ENCODE measurements around the gene ARFGEF3. TPM values are rescaled to one million over a fixed set of nuclear protein-coding genes. Genes with fewer than 3 reads are reported as not detected.

ARFGEF3 gene
- total and polyA plus RNA-seq, 10 of the 15 experiments (the other 5 are each of a cell fraction or from before 2014, with no cell fraction given) = under 0.01 to 0.08 (median 0.02) TPM; not detected in 1

DNA sequence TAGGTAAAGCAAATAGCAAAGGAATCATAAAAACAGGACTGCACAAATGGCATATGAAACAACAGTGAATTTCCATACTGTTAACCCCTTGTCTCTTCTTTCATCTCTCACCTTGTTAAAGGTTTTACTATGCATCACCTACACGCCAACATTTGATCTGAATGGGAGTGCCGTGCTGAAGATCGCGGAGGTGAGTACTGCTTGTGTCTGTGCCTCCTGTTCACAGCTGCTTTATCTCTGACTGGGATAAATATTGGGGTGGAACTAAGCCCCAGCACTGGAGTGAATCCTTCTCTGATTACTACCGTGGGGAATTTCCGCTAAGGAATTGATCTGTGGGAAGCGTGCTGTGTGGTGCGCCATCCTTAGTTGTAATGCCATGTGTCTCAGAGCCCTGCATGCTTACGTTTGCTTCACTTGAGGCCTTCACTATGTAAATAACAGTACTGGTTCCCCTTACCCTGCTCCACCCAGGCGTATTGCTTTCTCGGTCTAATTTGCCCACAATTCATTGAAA, 68.0 kb downstream of the ARFGEF3 start:
- RAD21 ChIA-PET (ENCODE audit: unreplicated experiment) = no interaction called here
- in situ Hi-C loops (cut with MboI) (no loop called here), intact Hi-C loops (cut with micrococcal nuclease; ENCODE audit: unreplicated experiment) (no loop called here)
- SMC1A ChIA-PET (ENCODE audit: uncharacterized antibody, unreplicated experiment) = no interaction called here
- DNase-seq (ENCODE audit: low read depth, low spot score) = no peak
- H3K27me3 ChIP-seq (replicated peaks in 1 of 2; ENCODE audit: control insufficient read depth in 2 of 2, insufficient read depth in 2 of 2, low read length in 1 of 2) = peaks cover 0 to 3% of the 10 kb centered on the region in 2 experiments; a peak in 3 of 4 replicates
- H3K36me3 ChIP-seq (ENCODE audit: control insufficient read depth in 2 of 2, insufficient read depth in 2 of 2, low read length in 1 of 2) = no peaks in the 10 kb centered on the region
- TF ChIP-seq CBFB (IDR thresholded peaks at IDR 0.05; ENCODE audit: low read depth) (no peak), MEF2B (IDR thresholded peaks at IDR 0.05; ENCODE audit: partially characterized antibody, poor library complexity, severe bottlenecking) (no peak), SMAD5 (IDR thresholded peaks at IDR 0.05; ENCODE audit: low read depth) (no peak), BHLHE40 (IDR thresholded peaks at IDR 0.05; ENCODE audit: borderline replicate concordance in 1 of 2, low read depth in 2 of 2, low read length in 1 of 2) (no peak), ASH2L (IDR thresholded peaks at IDR 0.05; ENCODE audit: borderline replicate concordance, low read depth) (no peak), CBX5 (IDR thresholded peaks at IDR 0.05; ENCODE audit: low read depth) (no peak), RAD21 (IDR thresholded peaks at IDR 0.05; ENCODE audit: insufficient read depth, low read depth, low read length) (no peak), ZNF274 (IDR thresholded peaks at IDR 0.05; ENCODE audit: insufficient read depth, insufficient read length) (no peak)
- no peak for ATAC-seq
- BruUV-seq (replicated peaks) = no TSS peak
- H3K4me3 ChIP-seq = no peak overlapping the region
- no peak overlapping the region for H3K9ac ChIP-seq (ENCODE audit: control insufficient read depth, insufficient read depth, low read length)
- no peak overlapping the region for H3K4me2 ChIP-seq (ENCODE audit: control insufficient read depth, insufficient read depth)
- H3K9me3 ChIP-seq (replicated peaks; ENCODE audit: control insufficient read depth, insufficient read depth, low read length) = no peaks in the 10 kb centered on the region
- CTCF ChIA-PET = no interaction called here
- H2AFZ ChIP-seq (ENCODE audit: control insufficient read depth, low read depth, low read length) = no peak overlapping the region
- WGBS (ENCODE audit: insufficient coverage, insufficient replicate concordance, low lambda C conversion rate, missing lambda C conversion rate) = 65% methylated on average over 11 of the region's 11 CpGs
- H3K79me2 ChIP-seq (ENCODE audit: control insufficient read depth, insufficient read depth, low read length) = no peaks in the 10 kb centered on the region
- H3K4me1 ChIP-seq (ENCODE audit: control insufficient read depth, insufficient read depth, low read length) = 0 out of 2 replicates have a peak, but pooled peaks cover 2% of the 10 kb centered on the region
- H4K20me1 ChIP-seq (ENCODE audit: control insufficient read depth, insufficient read depth) = no peaks in the 10 kb centered on the region
- no peak overlapping the region for H3K27ac ChIP-seq (ENCODE audit: control insufficient read depth, insufficient read depth)
- no peak for FAIRE-seq
- POLR2A ChIA-PET = no interaction called here

DNA sequence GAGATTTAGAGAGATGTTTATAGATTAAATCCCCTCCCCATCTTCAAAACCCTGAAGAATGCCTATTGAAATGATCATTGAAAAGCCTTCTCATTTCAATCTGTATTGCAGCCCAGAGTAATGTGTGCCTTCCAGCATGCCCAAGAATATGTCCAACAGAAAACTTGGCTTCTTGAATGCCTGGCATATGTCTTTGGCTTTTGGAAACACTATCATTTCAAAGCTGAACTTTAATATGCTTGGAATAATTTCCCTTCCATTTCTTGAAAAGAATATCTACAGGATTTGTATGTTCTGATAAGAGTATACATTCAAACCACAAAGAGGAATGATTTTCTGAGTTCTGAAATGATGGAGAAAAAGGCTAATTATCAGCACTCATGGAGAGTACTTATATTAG, 68.5 kb downstream of the ARFGEF3 start:
- FAIRE-seq (no peak), DNase-seq (ENCODE audit: low read depth, low spot score) (no peak), ATAC-seq (no peak)
- H3K27me3 ChIP-seq (replicated peaks in 1 of 2; ENCODE audit: control insufficient read depth in 2 of 2, insufficient read depth in 2 of 2, low read length in 1 of 2) = peaks cover 0 to 3% of the 10 kb centered on the region in 2 experiments; a peak in 2 of 4 replicates
- H3K4me2 ChIP-seq (ENCODE audit: control insufficient read depth, insufficient read depth) = no peak overlapping the region
- no peak overlapping the region for H3K4me3 ChIP-seq
- TF ChIP-seq SP1 (IDR thresholded peaks at IDR 0.05; ENCODE audit: low read depth, low read length) = no peak
- TF ChIP-seq, protein P1, sequence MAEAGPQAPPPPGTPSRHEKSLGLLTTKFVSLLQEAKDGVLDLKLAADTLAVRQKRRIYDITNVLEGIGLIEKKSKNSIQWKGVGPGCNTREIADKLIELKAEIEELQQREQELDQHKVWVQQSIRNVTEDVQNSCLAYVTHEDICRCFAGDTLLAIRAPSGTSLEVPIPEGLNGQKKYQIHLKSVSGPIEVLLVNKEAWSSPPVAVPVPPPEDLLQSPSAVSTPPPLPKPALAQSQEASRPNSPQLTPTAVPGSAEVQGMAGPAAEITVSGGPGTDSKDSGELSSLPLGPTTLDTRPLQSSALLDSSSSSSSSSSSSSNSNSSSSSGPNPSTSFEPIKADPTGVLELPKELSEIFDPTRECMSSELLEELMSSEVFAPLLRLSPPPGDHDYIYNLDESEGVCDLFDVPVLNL (IDR thresholded peaks at IDR 0.05; ENCODE audit: low read depth, low read length) = no peak
- no peak for TF ChIP-seq SREBF2 (IDR thresholded peaks at IDR 0.05; ENCODE audit: low read length)
- TF ChIP-seq E4F1 (IDR thresholded peaks at IDR 0.05; ENCODE audit: borderline replicate concordance, partially characterized antibody) = no peak
- TF ChIP-seq MTA3 (IDR thresholded peaks at IDR 0.05; ENCODE audit: borderline replicate concordance, low read length) = no peak
- TF ChIP-seq NFYA (IDR thresholded peaks at IDR 0.05; ENCODE audit: borderline replicate concordance, low read depth, low read length) = no peak
- TF ChIP-seq PKNOX1 (IDR thresholded peaks at IDR 0.05) = no peak
- no TSS peak for BruUV-seq (replicated peaks)
- intact Hi-C loops (cut with micrococcal nuclease; ENCODE audit: unreplicated experiment) = no loop called here
- H3K4me1 ChIP-seq (ENCODE audit: control insufficient read depth, insufficient read depth, low read length) = 0 out of 2 replicates have a peak, but pooled peaks cover 2% of the 10 kb centered on the region
- no peaks in the 10 kb centered on the region for H4K20me1 ChIP-seq (ENCODE audit: control insufficient read depth, insufficient read depth)
- POLR2A ChIA-PET = no interaction called here
- no peak overlapping the region for H3K9ac ChIP-seq (ENCODE audit: control insufficient read depth, insufficient read depth, low read length)
- no peak overlapping the region for H2AFZ ChIP-seq (ENCODE audit: control insufficient read depth, low read depth, low read length)
- in situ Hi-C loops (cut with MboI) = no loop called here
- SMC1A ChIA-PET (ENCODE audit: uncharacterized antibody, unreplicated experiment) = no interaction called here
- no peak overlapping the region for H3K27ac ChIP-seq (ENCODE audit: control insufficient read depth, insufficient read depth)
- CTCF ChIA-PET = no interaction called here
- H3K79me2 ChIP-seq (ENCODE audit: control insufficient read depth, insufficient read depth, low read length) = no peaks in the 10 kb centered on the region
- no peaks in the 10 kb centered on the region for H3K36me3 ChIP-seq (ENCODE audit: control insufficient read depth in 2 of 2, insufficient read depth in 2 of 2, low read length in 1 of 2)
- RAD21 ChIA-PET (ENCODE audit: unreplicated experiment) = no interaction called here
- H3K9me3 ChIP-seq (replicated peaks; ENCODE audit: control insufficient read depth, insufficient read depth, low read length) = no peaks in the 10 kb centered on the region

All from GM12878 (cell line).